Measurements from ENCODE around the gene CIAO3.
A peak's percentile ranks its signal among the peaks of the same experiment; 100 is the strongest.
"Not testable (repeated sequence)": the region's sequence is repeated elsewhere in the genome, so short reads cannot be mapped to it uniquely, and the experiment has no call there.

CIAO3 gene

DNA sequence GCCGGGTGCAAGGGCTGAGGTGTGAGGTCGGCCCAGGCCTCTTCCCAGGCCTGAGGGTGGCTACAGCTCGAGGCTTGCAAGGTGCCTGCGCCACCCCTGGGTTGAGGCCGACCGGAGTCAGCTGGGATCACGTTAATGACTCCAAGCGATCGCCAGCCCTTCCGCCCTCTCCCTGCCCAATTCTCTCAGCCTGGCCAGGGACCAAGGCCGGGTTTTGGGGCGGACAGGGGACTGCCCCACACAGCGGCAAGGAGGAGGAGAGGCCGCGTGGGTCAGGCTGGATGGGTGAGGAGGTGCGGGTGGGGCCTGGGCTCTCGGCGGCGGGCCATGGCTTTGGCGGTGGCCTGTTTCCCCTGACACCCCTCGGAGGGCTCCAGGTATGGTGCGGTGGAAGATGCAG, 47.4 kb downstream of the CIAO3 start:
- Mint-ChIP-seq H3K27ac (peak overlapping the region in 1 of 2 donors; percentile 82), H3K27me3 (peaks cover 12% of the 10 kb centered on the region), H3K4me1 (peaks cover 56% of the 10 kb centered on the region), H3K9me3 (peaks cover 0 to 9% of the 10 kb centered on the region in 2 donors), H3K4me3 (peak overlapping the region; percentile 69 to 93)
- DNase-seq = no peak
- no peak for ATAC-seq

- no peak overlapping the region for H3K27ac Mint-ChIP-seq
- no peak for DNase-seq
- no peak for ATAC-seq
- H3K4me3 Mint-ChIP-seq = peak overlapping the region in 1 of 2 donors; percentile 69
- H3K27me3 Mint-ChIP-seq = peaks cover 12% of the 10 kb centered on the region
- peaks cover 0 to 9% of the 10 kb centered on the region in 2 donors for H3K9me3 Mint-ChIP-seq
- peaks cover 64% of the 10 kb centered on the region for H3K4me1 Mint-ChIP-seq
These were observed 48.3 kb downstream of the CIAO3 start for GRCh38 chr16:692356-693108.

GRCh38 chr16:691242-691641, 49.6 kb downstream of the CIAO3 start:
- Mint-ChIP-seq H3K4me1 (peaks cover 66% of the 10 kb centered on the region), H3K4me3 (peak overlapping the region; percentile 39 to 88), H3K27me3 (peaks cover 12% of the 10 kb centered on the region)
- H3K9me3 Mint-ChIP-seq, ATAC-seq, DNase-seq, H3K27ac Mint-ChIP-seq: not testable (repeated sequence)

GRCh38 chr16:689175-689897, 51.5 kb downstream of the CIAO3 start:
- H3K27me3 Mint-ChIP-seq = peaks cover 12% of the 10 kb centered on the region
- ATAC-seq = no peak

DNA sequence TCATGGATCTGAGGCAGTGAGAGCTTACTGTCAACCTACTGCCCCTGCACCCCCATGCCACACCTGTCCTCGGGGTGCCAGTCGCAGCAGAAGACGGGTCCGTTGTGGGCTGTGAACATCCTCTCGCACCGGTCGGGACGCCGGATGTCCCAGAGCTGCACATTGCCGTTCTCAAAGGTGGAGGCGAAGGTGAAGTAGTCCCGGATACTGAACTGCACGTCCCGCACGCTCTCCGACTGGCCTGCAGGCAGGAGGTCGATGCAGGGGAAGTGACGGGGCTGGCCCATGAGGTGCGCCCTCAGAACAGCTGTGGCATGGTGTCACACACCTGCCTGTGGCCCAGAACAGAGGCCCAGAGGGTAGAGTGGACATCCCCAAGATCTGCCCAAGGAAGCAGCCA, 53.3 kb downstream of the CIAO3 start:
- Mint-ChIP-seq H3K4me3 (no peak overlapping the region), H3K27me3 (peaks cover under 1% of the 10 kb centered on the region), H3K9me3 (peaks cover 0 to 9% of the 10 kb centered on the region in 2 donors), H3K4me1 (peaks cover 77% of the 10 kb centered on the region), H3K27ac (no peak overlapping the region)
- no peak for ATAC-seq
- DNase-seq = no peak

More at GRCh38 chr16:689175-689897, 51.5 kb downstream of the CIAO3 start:
- DNase-seq = no peak
- Mint-ChIP-seq H3K27ac (peak overlapping the region; percentile 91 to 96), H3K9me3 (peaks cover 0 to 9% of the 10 kb centered on the region in 2 donors), H3K4me3 (peak overlapping the region; percentile 88 to 94), H3K4me1 (peaks cover 74% of the 10 kb centered on the region)

DNA sequence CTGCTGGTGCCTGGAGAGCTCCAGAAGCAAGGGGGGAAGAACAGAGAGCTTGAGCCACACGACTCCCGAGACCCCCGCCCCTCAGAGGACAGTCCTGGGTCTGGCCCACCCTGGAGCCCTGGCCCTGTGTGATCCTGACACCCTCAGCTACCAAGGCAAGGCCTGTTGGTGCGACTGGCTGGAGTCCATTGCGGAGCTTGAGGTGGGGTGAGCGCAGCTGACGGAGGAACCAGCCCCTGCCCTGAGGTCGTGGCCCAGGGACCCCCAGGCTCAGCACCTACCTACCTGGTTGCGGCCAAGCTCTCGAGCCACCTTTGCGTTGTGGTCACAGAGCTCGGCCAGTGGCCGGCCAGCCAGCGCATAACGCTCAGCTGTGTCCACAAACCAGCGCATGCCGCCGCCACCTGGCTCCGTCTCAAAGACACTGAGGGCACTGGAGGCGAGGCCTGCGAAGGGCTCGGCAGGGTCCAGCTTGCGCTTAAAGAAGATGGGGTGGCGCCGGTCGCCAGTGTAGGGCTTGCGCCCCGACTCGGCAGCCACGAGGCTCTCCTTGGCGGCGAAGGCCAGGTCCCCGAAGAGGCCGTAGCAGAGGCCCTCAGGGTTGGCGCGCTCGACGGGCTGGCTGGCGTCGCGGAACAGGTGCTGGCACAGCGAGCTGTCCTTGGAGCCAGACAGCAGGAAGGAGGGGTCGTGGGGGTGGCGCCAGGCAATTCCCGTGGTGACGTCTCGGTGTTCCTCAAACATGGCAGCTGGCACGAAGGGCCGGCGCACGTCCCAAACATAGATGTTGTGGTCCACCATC, 54.1 kb downstream of the CIAO3 start:
- DNase-seq = no peak
- no peak for ATAC-seq
- no peak overlapping the region for H3K4me3 Mint-ChIP-seq
- no peaks in the 10 kb centered on the region for H3K27me3 Mint-ChIP-seq
- H3K9me3 Mint-ChIP-seq = peaks cover 0 to 9% of the 10 kb centered on the region in 2 donors
- no peak overlapping the region for H3K27ac Mint-ChIP-seq
- H3K4me1 Mint-ChIP-seq = peaks cover 85% of the 10 kb centered on the region

GRCh38 chr16:685967-686366, 54.8 kb downstream of the CIAO3 start:
- H3K9me3 Mint-ChIP-seq = peaks cover 0 to 4% of the 10 kb centered on the region in 2 donors
- DNase-seq = no peak
- peak overlapping the region; percentile 29 to 42 for H3K4me3 Mint-ChIP-seq
- H3K4me1 Mint-ChIP-seq = peaks cover 88% of the 10 kb centered on the region
- no peak for ATAC-seq
- no peak overlapping the region for H3K27ac Mint-ChIP-seq
- no peaks in the 10 kb centered on the region for H3K27me3 Mint-ChIP-seq

DNA sequence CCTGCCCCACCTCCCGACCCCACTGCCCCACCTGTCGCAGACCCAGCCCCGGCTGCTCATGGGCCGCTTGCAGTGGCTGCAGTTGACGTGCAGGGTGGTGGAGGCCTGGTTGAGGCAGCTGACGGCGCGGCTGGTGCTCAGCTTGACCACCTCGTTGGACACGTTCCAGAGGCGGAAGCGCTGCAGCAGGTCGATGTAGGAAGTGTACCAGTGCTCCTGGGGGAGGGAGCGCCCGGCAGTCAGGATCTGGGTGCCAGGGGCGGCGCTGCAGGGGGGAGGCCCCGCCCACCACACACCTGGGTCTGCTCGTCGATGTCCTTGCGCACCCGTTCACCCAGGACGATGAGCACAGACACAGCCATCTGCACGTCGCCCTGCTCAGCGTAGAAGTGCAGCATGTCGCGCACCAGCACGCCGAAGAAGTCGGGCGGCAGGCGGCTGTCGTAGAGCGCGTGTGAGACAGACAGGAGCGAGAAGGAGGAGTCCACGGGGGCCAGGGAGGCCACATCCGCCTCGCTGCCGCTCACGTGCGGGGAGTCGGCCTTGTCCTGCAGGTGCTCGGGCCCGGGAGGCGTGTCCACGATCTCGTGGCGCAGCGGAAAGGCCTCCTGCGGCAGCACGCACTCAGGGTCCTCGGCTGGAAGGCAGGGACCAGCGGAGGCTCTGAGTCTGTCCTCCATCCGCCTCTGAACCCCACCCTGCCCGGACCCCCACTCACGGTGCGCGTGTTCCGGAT, 55.7 kb downstream of the CIAO3 start:
- H3K4me3 Mint-ChIP-seq = no peak overlapping the region
- H3K27me3 Mint-ChIP-seq = no peaks in the 10 kb centered on the region
- peaks cover 82% of the 10 kb centered on the region for H3K4me1 Mint-ChIP-seq
- ATAC-seq (no peak), DNase-seq (no peak)
- H3K9me3 Mint-ChIP-seq = no peaks in the 10 kb centered on the region
- H3K27ac Mint-ChIP-seq = no peak overlapping the region

DNA sequence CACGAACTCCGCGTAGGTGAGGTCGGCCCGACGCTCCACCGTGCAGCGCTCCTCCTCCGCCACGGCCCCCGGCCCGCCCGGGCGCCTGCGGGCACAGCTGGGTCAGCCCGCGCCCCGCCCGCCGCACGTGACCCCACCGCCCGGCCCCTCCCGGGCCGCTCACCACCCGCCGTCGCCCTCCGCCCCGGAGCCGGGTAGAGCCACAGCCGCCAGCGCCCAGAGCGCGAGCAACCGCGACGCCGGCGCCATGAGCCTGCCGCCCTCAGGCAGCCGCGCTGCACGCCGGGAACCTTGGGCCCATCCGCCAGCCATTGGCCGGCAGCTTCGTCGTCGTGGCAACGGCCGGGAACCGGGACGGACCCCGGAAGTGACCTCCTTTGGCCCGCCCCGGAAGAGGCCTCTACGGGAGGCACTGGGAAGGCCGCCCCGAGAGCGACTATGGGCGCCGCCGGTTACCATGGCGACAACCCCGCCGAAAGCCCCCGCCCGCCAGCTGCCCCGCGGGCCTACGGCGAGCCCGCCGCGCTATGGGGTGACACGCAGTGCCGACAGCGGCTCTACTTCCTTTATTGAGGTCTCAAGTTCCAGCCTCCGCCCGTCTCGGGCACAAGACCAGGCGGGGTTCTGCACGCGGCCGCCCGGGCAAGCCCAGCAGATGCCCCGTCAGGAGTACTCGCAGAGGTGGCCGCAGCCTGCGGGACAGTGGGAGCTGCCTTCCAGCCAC, 56.6 kb downstream of the CIAO3 start, which contains the start of gene JMJD8:
Gene JMJD8 (minus strand): TSS at position 264 of the 724 bp plus-strand sequence. CDS start 15 bp downstream, at position 249.
- peak; percentile 87 for ATAC-seq
- Mint-ChIP-seq H3K27me3 (no peaks in the 10 kb centered on the region), H3K4me3 (peak within 1 kb of the TSS; percentile 83 to 90), H3K4me1 (peaks cover 78% of the 10 kb centered on the region), H3K9me3 (no peaks in the 10 kb centered on the region), H3K27ac (peak within 1 kb of the TSS; percentile 33 to 82)
- DNase-seq = peak; percentile 95 to 97

DNA sequence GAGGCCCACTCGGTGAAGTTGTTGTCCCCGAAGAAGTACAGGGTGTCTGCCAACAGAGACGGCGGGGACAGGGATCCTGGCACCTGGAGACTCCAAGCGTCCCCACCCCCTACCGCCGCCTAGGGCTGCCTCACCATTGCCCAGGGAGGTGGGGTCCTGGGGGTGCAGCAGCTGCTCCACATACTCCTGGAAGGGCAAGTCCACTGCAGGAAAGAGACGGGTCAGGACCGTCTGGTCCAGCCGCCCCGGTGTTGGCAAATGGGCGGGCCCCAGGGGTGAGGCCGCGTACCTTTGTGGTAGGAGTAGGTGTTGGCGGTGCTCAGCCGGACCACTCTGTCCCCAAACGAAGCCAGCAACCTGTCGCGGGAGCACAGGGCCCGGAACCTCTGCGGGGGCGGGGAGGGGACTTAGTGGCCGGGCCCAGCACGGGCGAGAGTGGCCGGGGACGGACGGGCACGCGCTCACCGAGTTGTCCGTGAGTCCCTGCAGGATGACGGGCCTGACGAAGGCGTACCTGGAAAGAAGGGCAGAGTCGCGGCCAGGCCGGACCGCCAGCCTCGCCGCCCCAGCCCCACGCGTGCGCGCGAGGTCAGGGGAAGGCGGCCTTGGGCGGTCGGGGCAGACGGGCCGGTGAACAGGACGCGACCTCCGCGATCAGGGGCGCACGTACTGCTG, 57.3 kb downstream of the CIAO3 start:
- ATAC-seq (no peak), DNase-seq (no peak)
- H3K9me3 Mint-ChIP-seq = no peaks in the 10 kb centered on the region
- H3K4me1 Mint-ChIP-seq = peaks cover 77% of the 10 kb centered on the region
- peak overlapping the region in 1 of 2 donors; percentile 82 for H3K27ac Mint-ChIP-seq
- H3K27me3 Mint-ChIP-seq = no peaks in the 10 kb centered on the region
- H3K4me3 Mint-ChIP-seq = peak overlapping the region; percentile 76 to 90

DNA sequence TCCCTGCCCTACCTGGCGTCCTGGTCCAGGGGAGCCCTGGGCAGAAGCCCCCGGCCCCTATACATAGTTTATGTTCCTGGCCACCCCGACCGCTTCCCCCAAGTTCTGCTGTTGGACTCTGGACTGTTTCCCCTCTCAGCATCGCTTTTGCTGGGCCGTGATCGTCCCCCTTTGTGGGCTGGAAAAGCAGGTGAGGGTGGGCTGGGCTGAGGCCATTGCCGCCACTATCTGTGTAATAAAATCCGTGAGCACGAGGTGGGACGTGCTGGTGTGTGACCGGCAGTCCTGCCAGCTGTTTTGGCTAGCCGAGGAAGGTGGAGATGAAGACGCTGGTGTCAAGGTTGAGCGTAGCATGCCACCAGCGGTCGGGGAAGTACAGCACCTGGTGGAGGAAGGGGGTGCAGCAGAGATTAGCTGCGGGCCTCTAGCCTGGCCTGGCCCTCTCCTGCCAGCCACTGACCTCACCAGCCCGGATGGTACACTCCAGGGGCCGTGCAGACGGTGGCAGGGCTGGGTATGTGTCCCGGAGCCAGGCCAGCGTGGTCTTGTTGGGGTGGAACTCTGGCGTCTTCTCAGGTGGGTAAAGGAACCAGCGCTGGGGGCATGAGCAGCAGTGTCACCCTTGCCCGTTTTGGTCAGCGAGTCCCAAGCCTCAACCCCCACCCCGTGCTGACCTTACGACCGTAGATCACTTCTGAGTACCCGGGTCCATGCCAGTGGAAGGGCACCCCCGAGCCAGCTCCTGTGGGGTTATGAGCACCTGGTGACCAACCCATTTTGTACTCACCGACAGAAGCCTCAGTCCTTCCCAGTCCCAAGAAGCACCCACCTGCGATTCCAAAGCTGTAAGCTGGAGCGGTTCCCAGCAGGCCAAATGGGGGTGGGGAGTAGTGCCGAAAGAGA, 58.1 kb downstream of the CIAO3 start:
- no peak for ATAC-seq
- peak overlapping the region; percentile 76 to 90 for H3K4me3 Mint-ChIP-seq

GRCh38 chr16:681746-682427, 58.9 kb downstream of the CIAO3 start:
- Mint-ChIP-seq H3K4me3 (peak overlapping the region; percentile 85 to 90), H3K4me1 (peaks cover 67% of the 10 kb centered on the region), H3K9me3 (no peaks in the 10 kb centered on the region), H3K27ac (no peak overlapping the region), H3K27me3 (peaks cover 6% of the 10 kb centered on the region)
- DNase-seq = no peak
- ATAC-seq = no peak

More for the DNA sequence above, 58.1 kb downstream of the CIAO3 start:
- Mint-ChIP-seq H3K27me3 (no peaks in the 10 kb centered on the region), H3K27ac (peak overlapping the region in 1 of 2 donors; percentile 87), H3K4me1 (peaks cover 69% of the 10 kb centered on the region), H3K9me3 (no peaks in the 10 kb centered on the region)
- DNase-seq = no peak

Data from stimulated activated naive CD8-positive, alpha-beta T cell treated with anti-CD3 and anti-CD28 coated beads, Interleukin-15, amount 100 ng/mL, for 72 hours (primary cell).